OCI-LY7 (cell line): Measurements from ENCODE around the gene GRAMD1B. TPM values are rescaled to one million over a fixed set of nuclear protein-coding genes. Genes with fewer than 3 reads are reported as not detected.

Experiments
- BruUV-seq: library from RNA; stranded (reverse); fragments of 400-500 nt; replicated peaks from 2 replicates; lab custom pipeline; 2021; lab: Mats Ljungman, UMichigan
- CTCF ChIA-PET: fragments of 300-600 bp; sonication (Branson Sonifier 250); formaldehyde crosslinking; loops from one replicate; lab custom pipeline; 2022; ENCODE audit warnings: antibody characterized with exemption; ENCODE audit not compliant: unreplicated experiment; lab: Charles Lee
- POLR2A ChIA-PET: fragments of 300-600 bp; sonication (Branson Sonifier 250); formaldehyde crosslinking; loops from one replicate; lab custom pipeline; 2022; ENCODE audit warnings: antibody characterized with exemption; lab: Charles Lee
- DNase-seq: peaks from one replicate; pipeline ENCODE4 v3.0.0-alpha.2; 2015; ENCODE audit warnings: low spot score
- H2AFZ ChIP-seq: fragments of 200-600 bp; sonication (generic), shearing (Covaris generic); 2 replicates; pipeline ENCODE4 v1.6.1; 2014; ENCODE audit warnings: mild to moderate bottlenecking, antibody characterized with exemption, low read length, moderate library complexity
- H3K27ac ChIP-seq: fragments of 200-600 bp; sonication (generic); 2 replicates; pipeline ENCODE4 v1.5.1; 2014; ENCODE audit warnings: mixed run types, low read depth, mild to moderate bottlenecking, moderate library complexity, low read length, inconsistent platforms; ENCODE audit not compliant: poor library complexity, severe bottlenecking
- H3K36me3 ChIP-seq: fragments of 200-600 bp; sonication (generic); 2 replicates; pipeline ENCODE4 v1.6.1; 2014; ENCODE audit warnings: mild to moderate bottlenecking, antibody characterized with exemption, low read length, moderate library complexity, mixed read lengths; ENCODE audit not compliant: insufficient read depth
- H3K4me1 ChIP-seq: fragments of 200-600 bp; sonication (generic); 2 replicates; pipeline ENCODE4 v1.5.1; 2014; ENCODE audit warnings: mild to moderate bottlenecking, low read length; ENCODE audit not compliant: insufficient read depth, poor library complexity, severe bottlenecking
- H3K4me2 ChIP-seq: fragments of 200-600 bp; sonication (generic); 2 replicates; pipeline ENCODE4 v1.6.1; 2014; ENCODE audit warnings: mild to moderate bottlenecking, low read length
- H3K4me3 ChIP-seq: fragments of 200-600 bp; sonication (generic); 2 replicates; pipeline ENCODE4 v1.5.1; 2014; ENCODE audit warnings: mild to moderate bottlenecking, low read depth, low read length; ENCODE audit not compliant: poor library complexity, severe bottlenecking
- H3K79me2 ChIP-seq: fragments of 200-600 bp; sonication (generic); 2 replicates; pipeline ENCODE4 v1.6.1; 2016; ENCODE audit warnings: low read depth, mild to moderate bottlenecking, low read length, moderate library complexity, mixed read lengths; ENCODE audit not compliant: insufficient read depth
- H3K9me2 ChIP-seq: fragments of 200-600 bp; sonication (generic); 2 replicates; pipeline ENCODE4 v1.6.1; 2016; ENCODE audit warnings: mild to moderate bottlenecking, low read length, mixed read lengths; ENCODE audit not compliant: insufficient read depth
- H3K9me3 ChIP-seq: fragments of 200-600 bp; sonication (generic); 2 replicates; pipeline ENCODE4 v1.6.1; 2014; ENCODE audit warnings: mild to moderate bottlenecking, mixed run types, low read length, mixed read lengths
- H4K20me1 ChIP-seq: fragments of 200-600 bp; sonication (generic); 2 replicates; pipeline ENCODE4 v1.6.1; 2014; ENCODE audit warnings: mild to moderate bottlenecking, antibody characterized with exemption, low read length, moderate library complexity, mixed read lengths; ENCODE audit not compliant: insufficient read depth
- EZH2phosphoT487 ChIP-seq: fragments of 200-600 bp; sonication (generic); IDR thresholded peaks from 2 replicates; pipeline ENCODE4 v1.6.1; 2018; ENCODE audit warnings: low read depth, borderline replicate concordance, mild to moderate bottlenecking, mixed run types, antibody characterized with exemption, low read length, moderate library complexity, mixed read lengths
- intact Hi-C: fragments of 100-400 bp; cut with micrococcal nuclease; formaldehyde crosslinking; loops from one replicate; pipeline ENCODE4 v1.10.0; 2022; ENCODE audit not compliant: unreplicated experiment
- total RNA-seq, 2 experiments: library from RNA; depleted of rRNA in 1 of 2; stranded (reverse); fragments of >200 nt in 1 of 2; shearing (Covaris generic) in 1 of 2; gene quantifications; 2 replicates each; pipeline ENCODE4 v1.2.3, GENCODE V29; 2014 to 2022
- TF ChIP-seq, protein P1 (sequence below): fragments of 200-600 bp; sonication (generic); conservative IDR thresholded peaks from 2 replicates; pipeline ENCODE4 v1.5.1; 2014; ENCODE audit warnings: mild to moderate bottlenecking, antibody characterized with exemption, low read length, moderate library complexity, mixed read lengths

GRAMD1B gene
- total RNA-seq, 2 experiments from 2014 or later, result 0.16 TPM; not detected in 1

DNA sequence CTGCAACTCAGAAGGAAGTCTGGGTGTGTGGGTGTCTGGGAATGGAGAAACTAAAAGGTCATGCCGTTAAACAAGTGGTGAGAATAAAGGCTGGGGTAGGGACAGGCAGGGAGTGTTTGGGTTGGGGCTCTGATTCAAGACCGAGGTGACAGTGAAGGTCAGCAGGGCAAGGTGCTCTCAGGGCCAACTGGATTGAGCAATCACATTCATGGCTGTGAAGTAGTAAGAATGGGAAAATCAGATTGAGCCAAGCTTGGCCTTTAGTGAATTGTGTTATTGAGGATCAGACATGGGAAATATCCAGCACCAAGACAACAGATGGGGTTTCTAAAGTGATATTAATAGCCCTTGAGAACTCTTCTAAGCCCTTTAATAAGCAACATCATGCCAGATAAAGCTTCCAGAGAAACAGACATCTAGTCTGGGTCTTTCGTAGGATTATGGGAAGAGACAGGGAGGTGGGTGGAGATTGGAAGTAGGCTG lies 200.1 kb downstream of the GRAMD1B start:
- no peaks in the 10 kb centered on the region for H4K20me1 ChIP-seq
- H3K9me2 ChIP-seq, result no peaks in the 10 kb centered on the region
- intact Hi-C loops, result no loop called here
- no peak overlapping the region for H2AFZ ChIP-seq
- no peak for DNase-seq
- H3K36me3 ChIP-seq, result no peaks in the 10 kb centered on the region
- no peaks in the 10 kb centered on the region for H3K4me1 ChIP-seq
- TF ChIP-seq EZH2phosphoT487, result no peak
- TF ChIP-seq, protein P1, sequence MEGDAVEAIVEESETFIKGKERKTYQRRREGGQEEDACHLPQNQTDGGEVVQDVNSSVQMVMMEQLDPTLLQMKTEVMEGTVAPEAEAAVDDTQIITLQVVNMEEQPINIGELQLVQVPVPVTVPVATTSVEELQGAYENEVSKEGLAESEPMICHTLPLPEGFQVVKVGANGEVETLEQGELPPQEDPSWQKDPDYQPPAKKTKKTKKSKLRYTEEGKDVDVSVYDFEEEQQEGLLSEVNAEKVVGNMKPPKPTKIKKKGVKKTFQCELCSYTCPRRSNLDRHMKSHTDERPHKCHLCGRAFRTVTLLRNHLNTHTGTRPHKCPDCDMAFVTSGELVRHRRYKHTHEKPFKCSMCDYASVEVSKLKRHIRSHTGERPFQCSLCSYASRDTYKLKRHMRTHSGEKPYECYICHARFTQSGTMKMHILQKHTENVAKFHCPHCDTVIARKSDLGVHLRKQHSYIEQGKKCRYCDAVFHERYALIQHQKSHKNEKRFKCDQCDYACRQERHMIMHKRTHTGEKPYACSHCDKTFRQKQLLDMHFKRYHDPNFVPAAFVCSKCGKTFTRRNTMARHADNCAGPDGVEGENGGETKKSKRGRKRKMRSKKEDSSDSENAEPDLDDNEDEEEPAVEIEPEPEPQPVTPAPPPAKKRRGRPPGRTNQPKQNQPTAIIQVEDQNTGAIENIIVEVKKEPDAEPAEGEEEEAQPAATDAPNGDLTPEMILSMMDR, result no peak
- H3K4me2 ChIP-seq, result no peak overlapping the region
- CTCF ChIA-PET, result no interaction called here
- H3K27ac ChIP-seq, result no peak overlapping the region
- POLR2A ChIA-PET, result interaction anchor here (1.2 kb wide), 1 partner anchor 10 kb away, joined by 9 read pairs; no protein-coding TSS in a partner anchor
- no peaks in the 10 kb centered on the region for H3K79me2 ChIP-seq
- H3K9me3 ChIP-seq, result no peaks in the 10 kb centered on the region
- H3K4me3 ChIP-seq, result no peak overlapping the region
- BruUV-seq, result no TSS peak

GRCh38 chr11:123640029-123640428 lies 210.0 kb downstream of the GRAMD1B start:
- Histone ChIP-seq H4K20me1 (no peaks in the 10 kb centered on the region), H3K36me3 (no peaks in the 10 kb centered on the region), H3K79me2 (no peaks in the 10 kb centered on the region), H3K9me3 (no peaks in the 10 kb centered on the region), H2AFZ (no peak overlapping the region), H3K4me2 (no peak overlapping the region), H3K4me3 (no peak overlapping the region), H3K4me1 (no peaks in the 10 kb centered on the region), H3K9me2 (no peaks in the 10 kb centered on the region), H3K27ac (no peak overlapping the region)
- ChIA-PET CTCF (no interaction called here), POLR2A (interaction anchor here (0.6 to 0.7 kb wide), 2 partner anchors 34 to 70 kb away, joined by 4 read pairs; no protein-coding TSS in a partner anchor)
- no peak for DNase-seq
- BruUV-seq, result no TSS peak
- intact Hi-C loops, result loop anchor here (10.0 kb wide), 1 partner anchor 685 kb away; the partner anchor contains the start of gene OR8D2
- TF ChIP-seq EZH2phosphoT487, result no peak
- TF ChIP-seq, protein P1, result no peak
